IPS-20b (cell line): ENCODE results near the gene PCDHGA10.
A peak's percentile ranks its signal among the peaks of the same experiment; 100 is the strongest.
"Not testable (repeated sequence)": the region's sequence is repeated elsewhere in the genome, so short reads cannot be mapped to it uniquely, and the experiment has no call there.

ENCODE experiments used
- H3K27ac ChIP-seq: one replicate; pipeline ENCODE4 v1.5.1; 2013; ENCODE audit warnings: low read length
- H3K27me3 ChIP-seq: 2 replicates; pipeline ENCODE4 v1.6.1; 2013; ENCODE audit warnings: mild to moderate bottlenecking, low read length, inconsistent platforms; ENCODE audit not compliant: insufficient read depth
- H3K36me3 ChIP-seq: 2 replicates; pipeline ENCODE4 v1.6.1; 2013; ENCODE audit warnings: low read depth, mild to moderate bottlenecking, inconsistent platforms, low read length, moderate library complexity; ENCODE audit not compliant: insufficient read depth
- H3K4me1 ChIP-seq: 2 replicates; pipeline ENCODE4 v1.6.1; 2013; ENCODE audit warnings: mild to moderate bottlenecking, control low read depth, inconsistent platforms, low read length, moderate library complexity; ENCODE audit not compliant: insufficient read depth
- H3K4me3 ChIP-seq: 2 replicates; pipeline ENCODE4 v1.5.1; 2013; ENCODE audit warnings: mild to moderate bottlenecking, low read length, inconsistent platforms
- H3K9ac ChIP-seq: 2 replicates; pipeline ENCODE4 v1.6.1; 2013; ENCODE audit warnings: low read depth, mild to moderate bottlenecking, inconsistent platforms, low read length, moderate library complexity
- H3K9me3 ChIP-seq: 2 replicates; pipeline ENCODE4 v1.6.1; 2013; ENCODE audit warnings: mild to moderate bottlenecking, low read depth, low read length, inconsistent platforms; ENCODE audit not compliant: insufficient read depth

The PCDHGA10 gene

GRCh38 chr5:141412854-141413539, at the start of gene PCDHGA10:
Gene PCDHGA10 (plus strand): TSS chr5:141412987. CDS start chr5:141413176, 189 bp downstream.
- H3K27ac ChIP-seq = no peak within 1 kb of the TSS
- peak within 1 kb of the TSS; percentile 78; the same call in 1 of the 2 replicates for H3K4me3 ChIP-seq
- H3K27me3 ChIP-seq = peaks cover 13% of the 10 kb centered on the region
- peak within 1 kb of the TSS; percentile 77; the same call in 1 of the 2 replicates for H3K9ac ChIP-seq
- H3K9me3 ChIP-seq = peaks cover 27% of the 10 kb centered on the region
- H3K4me1 ChIP-seq = no peaks in the 10 kb centered on the region
- H3K36me3 ChIP-seq = no peaks in the 10 kb centered on the region

DNA sequence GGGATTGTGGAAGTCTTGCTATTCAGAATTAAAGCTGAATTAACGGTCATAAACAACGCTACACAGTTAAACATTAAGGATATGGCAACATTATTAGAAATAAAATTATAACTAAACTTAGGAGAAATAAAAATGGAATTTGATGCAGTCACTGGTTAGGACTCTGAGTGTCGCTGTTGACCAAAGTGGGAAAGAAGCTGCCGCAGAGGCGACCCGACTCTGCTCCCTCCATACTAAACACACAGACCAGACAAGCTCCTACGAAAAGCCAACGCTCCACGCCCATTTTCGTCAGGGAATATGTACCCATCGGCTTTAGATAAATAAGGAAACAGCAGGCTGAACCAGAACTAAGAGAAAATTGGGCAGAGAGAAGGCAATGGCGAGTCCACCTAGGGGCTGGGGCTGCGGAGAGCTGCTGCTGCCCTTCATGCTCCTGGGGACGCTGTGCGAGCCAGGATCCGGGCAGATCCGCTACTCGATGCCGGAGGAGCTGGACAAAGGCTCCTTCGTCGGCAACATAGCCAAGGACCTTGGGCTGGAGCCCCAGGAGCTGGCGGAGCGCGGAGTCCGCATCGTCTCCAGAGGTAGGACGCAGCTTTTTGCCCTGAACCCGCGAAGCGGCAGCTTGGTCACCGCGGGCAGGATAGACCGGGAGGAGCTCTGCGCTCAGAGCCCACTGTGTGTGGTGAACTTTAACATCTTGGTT, 48.7 kb upstream of the PCDHGA10 start, which contains the start of gene PCDHGA5:
TSS of gene PCDHGA5 (plus strand) at position 211 of the 709 bp plus-strand sequence. CDS start at position 380, 169 bp downstream.
- H3K27ac ChIP-seq = no peak within 1 kb of the TSS
- H3K9me3 ChIP-seq = peaks cover 68% of the 10 kb centered on the region
- H3K27me3 ChIP-seq = no peaks in the 10 kb centered on the region
- H3K9ac ChIP-seq = no peak within 1 kb of the TSS
- no peaks in the 10 kb centered on the region; the same call in 1 of the 2 replicates for H3K36me3 ChIP-seq
- H3K4me3 ChIP-seq = 0 out of 2 replicates have a peak within 1 kb of the TSS, but pooled peaks have one; percentile 23
- H3K4me1 ChIP-seq = no peaks in the 10 kb centered on the region

- H3K27me3 ChIP-seq = no peaks in the 10 kb centered on the region
- H3K9me3 ChIP-seq = peaks cover 69% of the 10 kb centered on the region
- no peaks in the 10 kb centered on the region; the same call in 1 of the 2 replicates for H3K36me3 ChIP-seq
- H3K4me1 ChIP-seq = no peaks in the 10 kb centered on the region
- H3K4me3 ChIP-seq = no peak overlapping the region
- no peak overlapping the region for H3K9ac ChIP-seq
- H3K27ac ChIP-seq = no peak overlapping the region
Observed at GRCh38 chr5:141366016-141366896, 46.5 kb upstream of the PCDHGA10 start.

DNA sequence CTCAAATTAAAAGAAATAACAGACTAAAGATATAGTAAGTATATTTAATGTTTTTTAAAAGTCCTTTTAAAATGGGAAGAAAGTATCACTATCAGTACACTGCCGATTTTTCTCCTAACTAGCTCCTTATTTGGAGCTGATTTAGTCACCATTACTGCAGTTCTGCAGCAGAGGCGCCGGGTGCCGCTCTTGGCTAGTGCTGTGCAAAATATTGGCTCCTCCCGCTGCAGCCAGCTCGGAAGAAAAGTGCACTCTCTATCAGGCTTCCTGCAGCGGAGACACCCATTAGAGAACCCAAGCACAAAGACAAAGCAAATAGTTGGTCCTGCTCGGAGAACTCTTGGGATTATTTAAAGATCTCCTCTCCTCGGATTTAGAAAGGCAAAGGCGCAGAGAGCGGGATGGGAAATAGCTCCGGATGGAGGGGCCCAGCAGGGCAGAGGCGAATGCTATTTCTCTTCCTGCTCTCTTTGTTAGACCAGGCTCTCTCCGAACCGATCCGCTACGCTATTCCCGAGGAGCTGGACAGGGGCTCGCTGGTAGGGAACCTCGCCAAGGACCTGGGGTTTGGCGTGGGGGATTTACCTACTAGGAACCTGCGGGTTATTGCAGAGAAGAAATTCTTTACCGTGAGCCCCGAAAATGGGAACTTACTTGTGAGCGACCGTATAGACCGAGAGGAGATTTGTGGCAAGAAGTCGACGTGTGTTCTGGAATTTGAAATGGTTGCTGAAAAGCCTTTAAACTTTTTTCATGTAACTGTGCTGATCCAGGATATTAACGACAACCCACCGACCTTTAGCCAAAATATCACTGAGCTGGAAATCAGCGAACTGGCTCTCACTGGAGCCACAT, 42.6 kb upstream of the PCDHGA10 start, which contains the start of gene PCDHGB3:
TSS of gene PCDHGB3 (plus strand) at position 249 of the 855 bp plus-strand sequence. CDS start at position 402, 153 bp downstream.
- peaks cover 73% of the 10 kb centered on the region for H3K9me3 ChIP-seq
- no peaks in the 10 kb centered on the region for H3K4me1 ChIP-seq
- H3K9ac ChIP-seq = no peak within 1 kb of the TSS
- no peaks in the 10 kb centered on the region for H3K27me3 ChIP-seq
- no peaks in the 10 kb centered on the region; the same call in 1 of the 2 replicates for H3K36me3 ChIP-seq
- H3K4me3 ChIP-seq = no peak within 1 kb of the TSS; the same call in 1 of the 2 replicates
- no peak within 1 kb of the TSS for H3K27ac ChIP-seq

DNA sequence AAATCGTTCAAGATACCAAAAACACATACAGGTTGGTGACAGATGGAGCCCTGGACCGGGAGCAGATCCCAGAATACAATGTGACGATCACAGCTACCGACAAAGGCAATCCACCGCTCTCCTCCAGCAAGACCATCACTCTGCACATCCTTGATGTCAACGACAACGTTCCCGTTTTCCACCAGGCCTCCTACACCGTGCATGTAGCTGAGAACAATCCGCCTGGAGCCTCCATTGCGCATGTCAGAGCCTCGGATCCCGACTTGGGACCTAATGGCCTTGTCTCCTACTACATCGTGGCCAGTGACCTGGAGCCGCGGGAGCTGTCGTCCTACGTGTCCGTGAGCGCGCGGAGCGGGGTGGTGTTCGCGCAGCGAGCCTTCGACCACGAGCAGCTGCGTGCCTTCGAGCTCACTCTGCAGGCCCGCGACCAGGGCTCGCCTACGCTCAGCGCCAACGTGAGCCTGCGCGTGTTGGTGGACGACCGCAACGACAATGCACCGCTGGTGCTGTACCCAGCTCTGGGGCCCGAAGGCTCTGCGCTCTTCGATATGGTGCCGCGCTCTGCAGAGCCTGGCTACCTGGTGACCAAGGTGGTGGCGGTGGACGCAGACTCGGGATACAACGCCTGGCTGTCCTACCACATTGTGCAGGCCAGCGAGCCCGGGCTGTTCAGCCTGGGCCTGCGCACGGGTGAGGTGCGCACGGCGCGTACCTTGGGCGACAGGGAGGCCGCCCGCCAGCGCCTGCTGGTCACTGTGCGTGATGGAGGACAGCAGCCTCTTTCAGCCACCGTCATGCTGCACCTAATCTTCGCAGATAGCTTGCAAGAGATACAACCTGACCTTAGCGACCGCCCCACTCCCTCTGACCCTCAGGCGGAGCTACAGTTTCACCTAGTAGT, 41.0 kb upstream of the PCDHGA10 start:
- H3K36me3 ChIP-seq = no peaks in the 10 kb centered on the region
- H3K9ac ChIP-seq = no peak overlapping the region
- no peaks in the 10 kb centered on the region for H3K27me3 ChIP-seq
- H3K9me3 ChIP-seq = peaks cover 67% of the 10 kb centered on the region
- no peaks in the 10 kb centered on the region for H3K4me1 ChIP-seq
- H3K4me3 ChIP-seq = no peak overlapping the region; the same call in 1 of the 2 replicates
- no peak overlapping the region for H3K27ac ChIP-seq

- H3K27ac ChIP-seq = no peak within 1 kb of the TSS
- no peaks in the 10 kb centered on the region for H3K4me1 ChIP-seq
- H3K27me3 ChIP-seq = no peaks in the 10 kb centered on the region
- H3K36me3 ChIP-seq = no peaks in the 10 kb centered on the region
- no peak within 1 kb of the TSS for H3K9ac ChIP-seq
- peaks cover 74% of the 10 kb centered on the region for H3K9me3 ChIP-seq
- H3K4me3 ChIP-seq = no peak within 1 kb of the TSS
Observed at GRCh38 chr5:141373673-141374317, 39.0 kb upstream of the PCDHGA10 start, which contains the start of gene PCDHGA6. Gene PCDHGA6 (plus strand): TSS chr5:141373891. CDS start chr5:141374084, 193 bp downstream.

- Histone ChIP-seq H3K27me3 (no peaks in the 10 kb centered on the region), H3K36me3 (no peaks in the 10 kb centered on the region), H3K27ac (no peak overlapping the region), H3K4me3 (no peak overlapping the region), H3K9ac (no peak overlapping the region), H3K4me1 (no peaks in the 10 kb centered on the region), H3K9me3 (peaks cover 76% of the 10 kb centered on the region)
Observed at GRCh38 chr5:141374627-141375026, 38.2 kb upstream of the PCDHGA10 start.

- H3K9me3 ChIP-seq = peaks cover 67% of the 10 kb centered on the region
- not testable (repeated sequence) for H3K27me3 ChIP-seq, H3K4me3 ChIP-seq, H3K9ac ChIP-seq, H3K36me3 ChIP-seq, H3K27ac ChIP-seq, H3K4me1 ChIP-seq
Observed at GRCh38 chr5:141375444-141376155, 37.2 kb upstream of the PCDHGA10 start.

GRCh38 chr5:141382469-141383294, 30.1 kb upstream of the PCDHGA10 start, which contains the start of gene PCDHGA7:
Gene PCDHGA7 (plus strand): TSS chr5:141382742. CDS start chr5:141382900, 158 bp downstream.
- Histone ChIP-seq H3K9ac (no peak within 1 kb of the TSS), H3K4me3 (no peak within 1 kb of the TSS), H3K9me3 (peaks cover 54% of the 10 kb centered on the region), H3K36me3 (no peaks in the 10 kb centered on the region), H3K4me1 (no peaks in the 10 kb centered on the region), H3K27me3 (no peaks in the 10 kb centered on the region), H3K27ac (no peak within 1 kb of the TSS)
